Measurements from ENCODE around the gene ANKRD33B.
"Not testable (repeated sequence)": the region's sequence is repeated elsewhere in the genome, so short reads cannot be mapped to it uniquely, and the experiment has no call there.

The ANKRD33B gene

DNA sequence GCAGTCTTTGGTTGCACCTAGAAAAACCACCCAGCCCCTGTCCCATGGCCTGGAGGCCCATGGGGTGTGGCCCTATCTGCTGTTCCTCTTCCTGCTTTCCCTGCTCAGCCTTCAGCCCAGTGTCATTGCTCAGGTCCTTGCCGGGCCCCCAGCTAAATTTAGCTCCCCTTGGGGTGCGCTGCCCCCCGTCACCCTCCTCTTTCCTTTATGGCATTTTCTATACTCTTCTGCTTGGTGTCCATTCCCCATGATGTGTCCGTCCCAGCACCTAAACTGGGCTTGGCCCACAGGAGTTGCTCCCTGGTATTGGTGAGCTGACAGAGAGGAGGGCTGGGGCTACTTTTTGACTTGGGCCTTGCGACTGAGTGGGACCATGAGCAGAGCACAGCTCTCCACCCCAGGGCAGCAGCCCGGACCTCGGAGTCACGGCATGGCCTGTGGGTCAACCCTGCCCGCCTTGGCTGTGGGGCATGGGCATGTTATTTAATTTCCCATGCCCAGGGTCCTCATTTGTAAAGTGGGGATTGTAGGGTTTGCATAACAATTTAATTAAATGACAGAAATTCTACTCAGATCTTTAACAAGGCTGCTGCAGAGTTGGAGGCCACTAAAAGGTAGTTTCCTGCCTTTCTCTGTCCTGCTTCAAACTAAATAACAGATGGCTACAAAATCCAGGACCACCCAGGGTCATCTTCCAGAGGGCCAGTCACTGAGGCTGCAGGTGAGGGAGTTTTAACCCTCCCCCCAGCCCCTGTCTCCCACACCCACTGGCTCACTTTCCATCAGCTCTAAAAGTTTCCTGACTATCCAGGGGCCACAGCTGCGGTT, 99.0 kb downstream of the ANKRD33B start:
- Histone ChIP-seq H3K9me3 (ENCODE audit: insufficient read depth, low read depth, low read length) (no peaks in the 10 kb centered on the region), H3K27me3 (ENCODE audit: insufficient read depth, low read length) (no peaks in the 10 kb centered on the region), H3K9ac (ENCODE audit: low read depth, low read length) (no peak overlapping the region), H3K36me3 (ENCODE audit: insufficient read depth, low read depth, low read length) (no peaks in the 10 kb centered on the region), H3K4me1 (ENCODE audit: insufficient read depth, low read length) (peaks cover 3% of the 10 kb centered on the region; the same call in 1 of the 2 replicates), H3K4me3 (ENCODE audit: low read length) (no peak overlapping the region), H3K27ac (ENCODE audit: low read length) (no peak overlapping the region)

DNA sequence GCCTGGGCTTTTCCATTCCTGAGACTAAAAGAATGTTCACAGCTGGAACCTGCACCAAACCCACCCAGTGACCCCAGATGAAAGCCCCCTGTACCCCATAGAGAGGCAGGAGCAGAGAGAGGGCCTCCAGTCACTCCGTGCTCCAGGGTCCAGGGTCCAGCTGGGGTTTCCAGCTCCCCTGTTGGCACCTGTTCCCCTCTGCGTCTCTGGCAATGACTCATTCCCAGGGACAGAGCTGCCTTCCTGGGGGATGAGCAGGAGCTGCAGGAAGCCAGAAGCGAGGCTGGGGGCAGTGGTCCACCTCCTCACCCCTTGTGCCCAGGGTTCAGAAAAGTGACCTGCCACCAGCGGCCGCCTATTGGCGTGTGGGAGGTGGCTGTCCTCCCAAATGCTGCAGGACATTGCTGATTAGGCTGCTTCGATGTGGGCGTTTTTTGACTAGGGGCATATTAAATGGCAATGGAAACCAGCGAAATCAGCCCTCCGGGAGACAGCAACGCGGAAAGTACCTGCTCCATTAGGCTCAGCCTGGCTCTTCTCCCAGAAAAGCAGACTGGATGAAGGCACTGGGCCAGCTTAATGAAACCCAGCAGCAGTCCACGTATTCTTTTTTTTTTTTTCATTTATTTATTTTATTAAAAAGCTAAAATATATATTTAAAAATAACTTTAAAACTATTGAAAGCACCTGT, 99.8 kb downstream of the ANKRD33B start:
- Histone ChIP-seq H3K4me1 (ENCODE audit: insufficient read depth, low read length) (peaks cover 3% of the 10 kb centered on the region; the same call in 1 of the 2 replicates), H3K27me3 (ENCODE audit: insufficient read depth, low read length) (no peaks in the 10 kb centered on the region), H3K9ac (ENCODE audit: low read depth, low read length) (no peak overlapping the region), H3K9me3 (ENCODE audit: insufficient read depth, low read depth, low read length) (no peaks in the 10 kb centered on the region), H3K36me3 (ENCODE audit: insufficient read depth, low read depth, low read length) (no peaks in the 10 kb centered on the region), H3K27ac (ENCODE audit: low read length) (no peak overlapping the region), H3K4me3 (ENCODE audit: low read length) (no peak overlapping the region)

DNA sequence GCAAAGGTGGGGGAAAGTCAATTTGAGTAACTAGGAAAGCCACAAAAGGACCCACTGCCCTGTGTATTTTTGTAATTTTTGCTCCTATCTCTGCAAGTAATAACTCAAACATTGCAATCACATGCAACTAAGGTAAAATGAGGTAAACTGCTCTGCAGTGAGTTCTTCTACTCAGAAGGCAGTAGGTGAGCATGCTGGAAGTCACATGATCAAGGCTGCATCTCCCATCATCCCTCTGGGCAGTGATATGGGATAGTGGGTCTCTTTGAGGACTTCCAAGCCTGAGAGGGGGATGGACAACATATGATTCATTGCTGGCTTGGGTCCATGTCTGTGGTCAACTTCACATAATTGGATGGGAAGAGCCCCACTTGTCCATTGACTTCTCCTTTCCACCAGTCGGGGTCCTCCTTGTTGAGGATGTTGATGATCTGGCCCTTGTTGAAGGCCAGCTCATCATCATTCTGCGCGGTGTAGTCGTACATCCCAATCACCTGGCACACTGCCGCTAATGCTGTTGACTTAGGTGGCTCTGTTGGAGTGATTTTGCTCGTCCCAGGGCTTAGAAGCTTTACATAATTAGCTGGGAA, 100.4 kb downstream of the ANKRD33B start:
- H3K4me3 ChIP-seq (ENCODE audit: low read length); H3K36me3 ChIP-seq (ENCODE audit: insufficient read depth, low read depth, low read length); H3K27ac ChIP-seq (ENCODE audit: low read length); H3K4me1 ChIP-seq (ENCODE audit: insufficient read depth, low read length); H3K9me3 ChIP-seq (ENCODE audit: insufficient read depth, low read depth, low read length); H3K27me3 ChIP-seq (ENCODE audit: insufficient read depth, low read length); H3K9ac ChIP-seq (ENCODE audit: low read depth, low read length): not testable (repeated sequence)

DNA sequence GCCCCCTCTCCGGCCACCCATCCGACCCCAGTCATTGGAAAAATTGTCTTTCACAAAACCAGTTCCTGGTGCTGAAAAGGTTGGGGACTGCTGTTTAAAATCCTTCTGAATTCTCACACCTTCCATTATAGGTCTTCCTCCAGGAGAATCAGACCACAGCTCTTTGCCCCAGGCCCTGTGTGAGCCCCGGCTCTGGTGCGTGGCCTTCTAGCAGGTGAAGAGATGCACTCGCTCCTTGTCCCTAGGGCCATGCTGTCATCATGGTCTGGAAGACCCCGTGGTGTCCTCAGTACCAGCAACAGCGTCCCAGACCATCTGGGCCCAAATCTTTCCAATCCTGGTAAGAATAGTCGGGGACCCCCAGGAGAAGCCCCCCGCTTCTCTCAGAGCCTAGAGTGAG, 101.9 kb downstream of the ANKRD33B start:
- no peaks in the 10 kb centered on the region for H3K27me3 ChIP-seq (ENCODE audit: insufficient read depth, low read length)
- H3K9ac ChIP-seq (ENCODE audit: low read depth, low read length), result no peak overlapping the region
- H3K36me3 ChIP-seq (ENCODE audit: insufficient read depth, low read depth, low read length), result no peaks in the 10 kb centered on the region
- H3K27ac ChIP-seq (ENCODE audit: low read length), result no peak overlapping the region
- H3K9me3 ChIP-seq (ENCODE audit: insufficient read depth, low read depth, low read length), result no peaks in the 10 kb centered on the region
- no peak overlapping the region for H3K4me3 ChIP-seq (ENCODE audit: low read length)
- peaks cover 3% of the 10 kb centered on the region; the same call in 1 of the 2 replicates for H3K4me1 ChIP-seq (ENCODE audit: insufficient read depth, low read length)

DNA sequence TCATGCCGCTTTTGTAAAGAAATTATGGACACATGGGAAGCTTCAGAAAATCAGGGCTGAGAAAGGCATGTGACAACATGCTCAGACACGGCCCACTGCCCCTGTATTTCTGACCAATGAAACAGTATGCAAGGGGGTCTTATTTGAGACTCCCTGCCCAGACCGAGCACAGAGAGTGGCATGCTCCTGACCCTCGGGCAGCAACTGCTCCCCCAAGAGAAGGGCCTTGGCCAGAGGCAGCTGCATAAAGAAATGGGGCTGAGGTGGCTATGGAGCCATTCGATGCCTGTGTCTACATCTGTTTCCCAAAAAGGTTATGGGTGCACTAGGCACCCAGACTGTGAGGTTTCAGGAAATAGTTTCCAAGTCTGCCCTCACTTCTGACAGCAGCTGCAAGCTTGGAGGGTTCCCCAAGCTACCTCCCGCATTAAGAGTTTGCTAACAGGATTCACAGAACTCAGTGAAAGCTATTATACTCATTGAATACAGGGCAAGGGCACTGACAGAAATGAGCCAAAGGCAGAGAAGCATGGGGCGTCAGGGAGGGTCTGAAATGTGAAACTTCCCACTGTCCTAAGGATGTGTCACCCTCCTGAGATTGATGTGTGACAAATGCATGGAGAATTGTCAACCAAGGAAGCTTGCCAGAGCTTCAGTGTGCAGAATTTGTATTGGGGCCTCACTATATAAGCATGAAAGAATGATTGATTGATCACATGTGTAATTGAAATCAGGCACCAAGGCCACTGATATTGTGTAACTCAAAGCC, 102.8 kb downstream of the ANKRD33B start:
- H3K27ac ChIP-seq (ENCODE audit: low read length), result no peak overlapping the region
- H3K36me3 ChIP-seq (ENCODE audit: insufficient read depth, low read depth, low read length), result no peaks in the 10 kb centered on the region
- H3K9me3 ChIP-seq (ENCODE audit: insufficient read depth, low read depth, low read length), result no peaks in the 10 kb centered on the region
- no peaks in the 10 kb centered on the region for H3K27me3 ChIP-seq (ENCODE audit: insufficient read depth, low read length)
- H3K4me1 ChIP-seq (ENCODE audit: insufficient read depth, low read length), result peaks cover 3% of the 10 kb centered on the region; the same call in 1 of the 2 replicates
- H3K4me3 ChIP-seq (ENCODE audit: low read length), result no peak overlapping the region
- H3K9ac ChIP-seq (ENCODE audit: low read depth, low read length), result no peak overlapping the region

DNA sequence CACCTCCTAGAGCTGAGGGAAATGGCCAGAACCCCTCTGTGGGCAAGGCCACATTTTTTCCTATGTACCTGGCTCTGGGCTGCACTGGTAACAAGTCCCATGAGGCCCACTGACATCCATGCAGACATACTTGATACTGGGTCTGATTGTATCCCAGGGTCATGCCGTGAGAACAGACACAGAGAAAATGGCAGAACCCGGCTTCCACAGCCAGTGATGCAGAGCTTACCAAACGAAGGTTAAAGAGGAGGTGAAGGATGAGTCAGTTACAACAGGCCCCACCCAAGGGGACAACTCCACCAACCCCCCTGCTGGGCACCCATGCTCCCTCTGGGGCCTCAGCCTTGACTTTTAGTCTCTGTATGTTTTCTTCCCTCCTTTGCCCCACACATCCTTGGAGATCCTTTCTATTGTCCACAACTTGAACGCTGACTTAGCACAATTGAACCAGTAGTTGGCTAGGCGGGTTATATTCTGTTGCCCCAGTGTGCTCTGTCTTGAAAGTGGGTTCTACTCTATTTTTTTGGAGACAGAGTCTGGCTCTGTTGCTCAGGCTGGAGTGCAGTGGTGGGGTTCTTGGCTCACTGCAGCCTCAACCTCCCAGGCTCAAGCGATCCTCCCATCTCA, 103.7 kb downstream of the ANKRD33B start:
- no peaks in the 10 kb centered on the region for H3K9me3 ChIP-seq (ENCODE audit: insufficient read depth, low read depth, low read length)
- no peaks in the 10 kb centered on the region for H3K36me3 ChIP-seq (ENCODE audit: insufficient read depth, low read depth, low read length)
- H3K4me3 ChIP-seq (ENCODE audit: low read length), result no peak overlapping the region
- H3K9ac ChIP-seq (ENCODE audit: low read depth, low read length), result no peak overlapping the region
- H3K27me3 ChIP-seq (ENCODE audit: insufficient read depth, low read length), result no peaks in the 10 kb centered on the region
- no peak overlapping the region for H3K27ac ChIP-seq (ENCODE audit: low read length)
- peaks cover 3% of the 10 kb centered on the region; the same call in 1 of the 2 replicates for H3K4me1 ChIP-seq (ENCODE audit: insufficient read depth, low read length)

DNA sequence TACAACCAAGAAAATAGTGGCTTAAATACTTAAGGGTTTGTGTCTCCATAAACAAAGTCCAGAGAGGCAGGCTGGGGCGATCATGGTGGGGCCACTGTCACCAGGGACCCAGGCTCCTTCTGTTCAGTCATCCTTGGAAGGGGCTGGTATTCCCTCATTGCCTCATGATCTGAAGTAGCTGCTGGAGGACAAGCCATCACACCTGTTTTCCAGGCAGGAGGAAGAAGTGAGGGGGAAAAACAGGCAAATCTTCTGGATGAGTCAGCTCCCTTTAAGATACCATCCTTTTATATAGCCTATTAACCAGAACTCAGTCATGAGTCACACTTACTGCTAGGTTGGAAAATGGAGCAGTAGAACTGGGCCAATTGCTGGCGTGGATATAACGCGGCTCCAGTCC, 104.8 kb downstream of the ANKRD33B start:
- Histone ChIP-seq H3K36me3 (ENCODE audit: insufficient read depth, low read depth, low read length) (no peaks in the 10 kb centered on the region), H3K4me3 (ENCODE audit: low read length) (no peak overlapping the region), H3K9me3 (ENCODE audit: insufficient read depth, low read depth, low read length) (no peaks in the 10 kb centered on the region), H3K27me3 (ENCODE audit: insufficient read depth, low read length) (no peaks in the 10 kb centered on the region), H3K9ac (ENCODE audit: low read depth, low read length) (no peak overlapping the region), H3K27ac (ENCODE audit: low read length) (no peak overlapping the region), H3K4me1 (ENCODE audit: insufficient read depth, low read length) (no peaks in the 10 kb centered on the region)

DNA sequence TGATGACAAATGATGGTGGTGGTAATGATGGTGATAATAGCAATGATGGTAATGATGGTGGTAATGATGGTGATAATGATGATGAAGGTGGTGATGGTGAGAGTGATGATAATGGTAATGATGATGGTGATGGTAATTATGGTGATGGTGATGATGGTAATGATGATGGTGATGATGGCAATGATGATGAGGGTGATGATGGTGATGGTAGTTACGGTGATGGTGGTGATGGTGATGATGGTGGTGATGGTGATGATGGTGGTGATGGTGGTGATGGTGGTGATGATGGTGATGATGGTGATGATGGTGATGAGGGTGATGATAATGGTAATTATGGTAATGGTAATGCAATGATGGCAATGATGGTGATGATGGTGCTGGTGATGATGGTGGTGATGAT, 106.1 kb downstream of the ANKRD33B start:
- Histone ChIP-seq H3K36me3 (ENCODE audit: insufficient read depth, low read depth, low read length) (no peaks in the 10 kb centered on the region), H3K27ac (ENCODE audit: low read length) (no peak overlapping the region), H3K4me3 (ENCODE audit: low read length) (no peak overlapping the region), H3K9ac (ENCODE audit: low read depth, low read length) (no peak overlapping the region), H3K27me3 (ENCODE audit: insufficient read depth, low read length) (no peaks in the 10 kb centered on the region; the same call in 1 of the 2 replicates), H3K4me1 (ENCODE audit: insufficient read depth, low read length) (no peaks in the 10 kb centered on the region), H3K9me3 (ENCODE audit: insufficient read depth, low read depth, low read length) (no peaks in the 10 kb centered on the region)

DNA sequence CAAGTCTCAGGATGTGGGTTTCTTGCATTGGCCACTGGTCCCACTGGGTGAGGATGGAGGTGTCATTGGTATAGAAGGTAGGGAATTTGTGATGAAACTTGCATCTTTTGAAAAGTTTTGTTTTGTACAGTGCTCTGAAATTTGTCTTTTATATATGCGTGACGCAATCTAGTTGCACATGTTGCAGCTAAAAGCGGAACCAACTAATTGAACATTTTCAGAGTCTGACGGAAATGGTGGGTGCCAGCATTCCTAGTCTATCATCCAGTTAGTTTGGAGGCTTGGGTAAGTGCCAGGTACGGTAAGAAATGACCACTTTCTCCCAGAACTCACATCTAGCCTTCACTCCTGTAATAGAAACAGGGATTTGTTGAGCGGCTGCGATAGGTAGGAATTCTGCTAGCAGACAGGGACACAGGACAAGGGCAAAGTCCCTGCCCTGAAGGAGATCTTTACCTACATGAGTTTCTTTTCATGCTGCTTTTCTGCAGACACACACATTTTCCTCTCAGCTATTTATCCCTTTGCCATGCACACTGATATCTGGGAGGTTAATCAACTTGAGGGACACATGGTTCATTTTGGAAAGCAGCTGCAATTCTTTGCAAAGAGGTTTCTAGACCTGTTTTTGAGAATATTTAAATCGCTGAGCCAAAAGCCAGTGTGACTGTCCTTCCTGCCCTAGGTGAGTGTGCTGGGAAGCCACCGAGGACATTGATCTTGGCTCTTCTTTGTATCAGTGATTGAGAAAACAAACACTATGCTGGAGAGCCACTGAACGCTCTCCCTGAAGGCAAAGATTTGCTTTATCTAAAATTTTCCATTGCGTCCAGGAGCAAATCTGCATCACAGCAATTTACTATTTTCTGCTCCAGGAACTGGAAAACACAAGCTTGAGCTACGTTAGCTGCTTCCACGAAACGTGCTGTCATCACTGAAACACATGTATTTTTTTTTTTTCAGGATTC, 107.5 kb downstream of the ANKRD33B start:
- H3K27ac ChIP-seq (ENCODE audit: low read length), result no peak overlapping the region
- H3K4me3 ChIP-seq (ENCODE audit: low read length), result no peak overlapping the region
- H3K9ac ChIP-seq (ENCODE audit: low read depth, low read length), result no peak overlapping the region

DNA sequence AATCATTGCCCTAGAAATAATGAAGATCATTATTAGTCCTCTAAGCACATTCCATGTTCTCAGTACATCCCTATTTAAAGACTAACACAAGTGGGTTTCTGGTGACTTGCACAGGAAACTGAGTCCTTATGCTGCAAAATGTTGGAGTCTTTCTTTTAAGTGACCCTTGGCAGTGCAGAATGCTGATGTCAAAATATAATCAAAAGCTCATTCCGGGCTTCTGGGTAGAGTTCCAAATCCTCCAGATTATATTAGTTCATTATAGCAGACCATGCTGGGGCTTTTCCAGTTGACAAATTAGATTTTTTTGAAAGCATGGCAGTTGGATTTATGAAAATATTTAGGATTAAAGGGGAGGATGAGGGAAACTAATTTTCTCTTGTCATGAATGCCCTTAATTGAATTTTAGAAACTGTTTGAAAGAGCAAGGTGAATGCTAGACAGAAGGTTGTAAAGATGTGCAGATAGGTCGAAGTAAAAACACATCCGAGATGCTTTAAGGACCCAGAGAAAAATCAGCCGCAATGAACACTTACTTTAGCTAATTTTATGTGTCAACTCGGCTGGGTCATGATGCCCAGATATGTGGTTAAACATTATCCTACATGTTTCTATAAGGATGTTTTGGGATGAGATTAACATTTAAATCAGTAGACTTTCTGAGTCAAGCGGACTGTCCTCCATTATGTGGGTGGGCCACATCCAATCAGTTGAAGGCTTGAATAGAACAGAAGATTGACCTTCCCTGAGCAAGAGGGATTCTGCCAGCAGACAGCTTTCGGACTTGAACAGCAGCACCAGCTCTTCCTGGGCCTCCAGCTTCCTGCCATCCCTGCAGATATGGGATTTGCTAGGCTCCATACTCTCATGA, 108.5 kb downstream of the ANKRD33B start:
- H3K9ac ChIP-seq (ENCODE audit: low read depth, low read length), result no peak overlapping the region
- no peaks in the 10 kb centered on the region for H3K4me1 ChIP-seq (ENCODE audit: insufficient read depth, low read length)
- no peak overlapping the region for H3K4me3 ChIP-seq (ENCODE audit: low read length)
- no peaks in the 10 kb centered on the region for H3K9me3 ChIP-seq (ENCODE audit: insufficient read depth, low read depth, low read length)
- no peaks in the 10 kb centered on the region; the same call in 1 of the 2 replicates for H3K27me3 ChIP-seq (ENCODE audit: insufficient read depth, low read length)
- H3K36me3 ChIP-seq (ENCODE audit: insufficient read depth, low read depth, low read length), result no peaks in the 10 kb centered on the region
- H3K27ac ChIP-seq (ENCODE audit: low read length), result no peak overlapping the region

More for the DNA sequence above, 107.5 kb downstream of the ANKRD33B start:
- no peaks in the 10 kb centered on the region for H3K36me3 ChIP-seq (ENCODE audit: insufficient read depth, low read depth, low read length)
- no peaks in the 10 kb centered on the region for H3K9me3 ChIP-seq (ENCODE audit: insufficient read depth, low read depth, low read length)
- no peaks in the 10 kb centered on the region; the same call in 1 of the 2 replicates for H3K27me3 ChIP-seq (ENCODE audit: insufficient read depth, low read length)
- no peaks in the 10 kb centered on the region for H3K4me1 ChIP-seq (ENCODE audit: insufficient read depth, low read length)

Measured in iPS-20b (cell line).